ENCODE results near the gene SSBP3.

SSBP3 gene

DNA sequence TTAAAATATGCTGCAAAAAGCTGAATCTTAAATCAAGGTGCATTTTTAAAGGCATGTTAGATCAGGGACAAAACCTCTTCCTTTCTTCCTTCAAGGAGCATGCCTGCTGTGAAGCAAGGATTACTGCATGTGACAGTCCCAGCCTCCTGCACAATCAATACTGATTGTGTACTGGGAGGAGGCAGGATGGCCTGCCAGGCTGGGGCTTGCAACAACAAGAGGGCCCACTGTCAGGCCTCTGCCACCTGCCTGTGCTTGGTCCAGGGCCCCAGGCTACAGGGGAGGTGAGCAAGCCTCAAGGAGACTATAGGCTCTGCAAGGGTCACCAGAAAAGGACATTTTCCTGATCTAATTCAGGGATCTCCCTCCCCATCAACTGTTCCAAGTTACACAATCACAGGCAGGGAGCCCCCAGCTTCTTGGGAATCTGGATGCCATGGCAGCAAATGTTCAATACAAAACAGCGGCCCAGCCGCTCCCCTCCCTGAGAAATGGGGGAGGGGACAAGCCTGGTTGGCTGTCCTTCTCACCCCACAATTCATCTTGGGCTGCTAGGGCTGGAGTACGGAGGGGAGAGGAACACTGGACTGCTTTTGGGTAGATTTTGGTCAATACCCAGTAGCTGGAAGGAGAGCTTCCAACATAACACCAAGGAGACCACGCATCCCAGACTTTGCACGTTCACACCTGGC is 76.7 kb downstream of the SSBP3 start:
- DNase-seq (ENCODE audit: low spot score) = no peak

DNA sequence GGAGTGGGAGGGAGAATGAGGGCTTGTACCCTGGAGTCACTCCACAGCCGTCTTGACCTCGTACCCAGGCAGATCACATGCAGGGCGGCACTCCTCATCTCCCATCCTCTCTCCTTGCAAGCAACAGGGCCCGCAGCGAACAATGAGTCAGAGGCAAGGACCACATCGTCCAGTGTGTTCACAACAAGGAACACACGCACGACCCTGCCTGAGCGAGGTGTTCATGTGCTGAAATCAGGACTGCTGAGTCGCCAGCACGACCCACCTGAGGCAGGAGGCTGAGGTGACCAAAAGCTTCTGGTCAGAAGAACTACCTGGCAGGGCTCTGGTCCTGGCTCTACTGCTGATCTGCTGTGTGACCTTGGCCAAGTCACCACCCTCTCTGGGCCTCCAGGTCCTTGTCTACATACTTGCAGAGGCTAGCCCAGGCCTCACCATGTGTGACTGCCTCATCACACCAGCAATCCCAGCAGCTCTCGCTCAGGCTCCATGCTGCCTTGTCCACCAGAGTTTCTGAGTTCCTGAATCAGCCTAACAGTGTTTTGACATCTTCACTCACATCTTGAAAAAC is 78.0 kb downstream of the SSBP3 start:
- no peak for DNase-seq (ENCODE audit: low spot score)

DNA sequence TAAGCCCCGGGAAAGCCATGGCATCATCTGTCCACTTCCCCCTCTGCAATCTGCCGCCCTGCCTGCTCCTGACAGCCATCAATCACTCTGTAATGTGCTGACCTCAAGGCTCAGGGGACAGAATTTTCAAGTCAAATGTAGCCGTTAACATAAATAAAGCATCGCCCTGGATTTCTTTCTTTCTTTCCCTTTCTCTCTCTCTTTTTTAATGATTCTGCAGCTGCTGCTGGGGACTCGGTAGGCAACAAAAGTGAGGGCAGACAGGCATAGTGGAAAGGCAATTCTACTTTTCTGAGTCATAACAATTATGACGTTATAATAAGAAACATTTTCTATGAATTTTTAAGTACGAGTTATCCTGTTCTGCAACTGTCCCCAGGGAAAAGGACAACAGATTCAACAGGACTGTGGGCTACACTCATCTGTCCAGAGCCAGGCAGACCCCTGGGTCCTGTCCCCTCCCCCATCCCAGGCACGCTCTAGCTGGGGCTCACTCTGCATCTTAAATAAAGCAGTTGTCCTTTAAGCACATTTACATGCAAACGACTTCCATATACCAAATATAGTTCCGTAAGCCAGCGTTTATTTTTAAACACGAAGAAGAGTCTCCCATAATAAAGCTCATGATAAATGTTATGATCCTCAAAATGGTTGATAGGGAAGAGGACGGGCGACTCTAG is 78.7 kb downstream of the SSBP3 start:
- no peak for DNase-seq (ENCODE audit: low spot score)

DNA sequence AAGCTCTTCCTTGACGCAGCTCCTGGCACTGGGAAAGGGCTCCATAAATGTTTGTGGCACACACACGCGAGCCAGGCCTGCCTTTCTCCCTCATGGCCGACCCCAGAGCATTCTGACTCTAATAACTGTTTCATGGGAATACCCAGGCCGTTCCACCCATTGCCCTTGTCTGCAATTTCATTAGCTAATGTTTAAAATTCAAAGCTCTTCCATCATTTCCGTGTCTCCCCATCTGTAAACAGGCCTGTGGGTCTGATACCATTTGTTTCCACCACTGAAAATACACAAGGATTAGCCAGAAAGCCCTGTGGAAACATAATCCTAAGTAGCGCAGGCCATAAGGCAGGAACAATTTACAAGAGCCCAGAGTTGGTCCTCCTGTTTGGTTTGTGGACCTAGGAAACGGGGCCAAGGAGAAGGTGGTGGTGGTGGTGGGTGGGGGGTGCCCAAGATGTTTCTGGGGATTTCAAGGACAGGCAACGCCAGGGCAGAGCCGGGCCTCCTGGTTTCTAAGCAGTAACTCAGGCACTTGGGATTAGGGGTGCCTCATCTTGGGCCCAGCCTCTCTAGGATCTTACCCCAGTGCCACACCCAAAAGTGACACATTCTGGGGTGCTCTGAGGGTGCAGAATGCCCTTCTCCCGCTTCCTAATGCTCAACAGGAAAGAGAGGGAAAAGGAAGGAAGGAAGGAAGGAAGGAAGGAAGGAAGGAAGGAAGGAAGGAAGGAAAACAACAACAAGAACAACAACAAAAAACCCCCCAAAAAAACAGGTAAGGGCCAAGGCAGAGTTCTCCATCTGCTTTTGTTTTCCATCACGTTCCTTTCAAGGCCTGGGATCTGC is 79.4 kb downstream of the SSBP3 start:
- no peak for DNase-seq (ENCODE audit: low spot score)

DNA sequence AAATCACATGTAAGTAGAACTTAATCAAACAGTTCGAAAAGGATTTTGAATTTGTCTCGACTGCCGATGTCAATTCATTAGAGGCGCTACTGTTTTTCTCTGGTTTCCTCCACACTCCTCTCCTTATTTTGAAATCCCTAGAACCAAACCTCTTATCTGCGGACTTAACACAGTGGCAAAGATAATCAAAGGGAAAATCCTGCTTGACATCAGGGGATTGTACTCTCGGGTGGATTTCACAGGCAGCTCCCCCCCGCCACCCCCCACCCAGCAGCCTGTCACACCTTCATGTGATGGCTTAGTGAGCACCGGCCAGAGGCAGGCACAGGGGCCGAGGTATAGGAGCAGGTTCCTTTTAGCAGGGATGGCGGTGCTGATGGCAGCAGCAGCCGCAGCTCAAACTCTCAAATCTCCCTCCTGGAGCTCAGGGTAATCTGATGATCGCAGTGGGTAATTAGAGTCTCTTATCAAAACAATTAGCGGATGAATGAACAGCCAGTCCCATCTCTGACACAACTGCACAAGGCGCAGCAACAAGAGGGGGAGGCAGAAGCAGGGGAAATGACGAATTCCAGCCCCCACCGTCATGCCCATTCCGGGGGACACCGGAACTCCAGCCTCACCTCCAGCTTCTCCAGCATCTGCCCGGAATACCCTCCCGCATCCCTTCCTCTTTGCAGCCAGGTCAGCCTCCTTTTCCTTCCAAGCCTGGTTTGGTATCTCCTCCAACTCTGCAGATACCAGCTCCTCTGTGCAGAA is 80.3 kb downstream of the SSBP3 start:
- DNase-seq (ENCODE audit: low spot score) = no peak

DNA sequence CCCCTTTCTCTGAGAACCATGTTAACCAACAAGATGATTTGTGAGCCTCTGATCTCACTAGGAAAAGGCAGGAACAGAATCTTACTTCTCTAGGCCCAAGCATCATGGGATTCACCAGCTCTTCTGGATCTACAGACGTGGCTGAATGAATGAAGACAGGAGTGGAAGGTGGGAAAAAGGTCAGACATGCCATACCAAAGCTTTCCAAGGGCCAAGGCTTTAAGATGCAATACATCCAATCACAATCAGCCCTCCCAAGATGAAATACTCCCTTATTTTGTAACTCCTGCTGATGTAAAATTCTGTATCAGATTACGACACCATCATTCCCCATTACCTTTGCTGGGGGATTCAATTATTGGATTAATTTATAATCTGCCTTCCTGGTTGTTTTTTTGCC is 80.9 kb downstream of the SSBP3 start:
- DNase-seq (ENCODE audit: low spot score) = no peak

DNA sequence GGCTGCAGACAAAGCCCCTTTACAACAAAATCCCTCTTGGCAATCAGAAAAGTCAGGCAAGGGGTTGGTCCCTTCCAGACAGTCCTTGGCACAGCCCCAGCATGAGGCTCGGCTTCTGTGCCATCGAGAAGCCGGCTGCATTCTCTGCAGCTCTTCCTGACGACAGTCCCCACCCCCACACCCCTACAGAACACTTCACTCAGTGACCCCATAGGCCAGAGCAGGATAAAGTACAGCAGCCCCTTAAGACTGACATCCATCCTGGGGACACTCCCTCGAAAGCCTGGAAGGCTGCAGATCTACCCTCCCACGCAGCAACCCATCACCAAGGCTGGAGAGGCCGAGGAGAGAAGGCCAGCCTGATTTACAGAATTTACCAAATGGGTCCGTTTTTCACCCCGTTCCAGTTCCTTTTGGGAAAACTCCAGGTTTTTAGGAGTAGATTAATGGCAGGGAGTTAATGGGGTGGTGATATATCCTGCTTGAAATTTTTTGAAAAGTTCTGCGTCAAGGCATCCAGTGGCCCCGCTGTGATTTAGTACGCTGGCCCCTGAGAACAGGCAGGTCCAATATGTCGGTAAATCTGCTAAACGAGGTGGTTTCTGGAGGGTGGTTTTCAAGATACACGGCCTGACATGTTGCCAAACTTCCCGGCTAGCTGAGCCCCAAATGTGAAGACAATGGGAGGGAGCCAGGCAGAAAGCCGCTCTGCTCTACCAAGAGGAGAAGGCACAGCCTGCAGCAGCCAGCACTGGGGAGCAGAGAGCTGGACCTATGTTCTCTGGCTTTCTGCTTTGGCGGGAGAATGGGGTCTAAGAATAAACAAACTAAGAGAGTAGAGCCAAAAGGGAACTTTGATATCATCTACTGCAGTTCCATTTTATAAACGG is 81.7 kb downstream of the SSBP3 start:
- no peak for DNase-seq (ENCODE audit: low spot score)

DNA sequence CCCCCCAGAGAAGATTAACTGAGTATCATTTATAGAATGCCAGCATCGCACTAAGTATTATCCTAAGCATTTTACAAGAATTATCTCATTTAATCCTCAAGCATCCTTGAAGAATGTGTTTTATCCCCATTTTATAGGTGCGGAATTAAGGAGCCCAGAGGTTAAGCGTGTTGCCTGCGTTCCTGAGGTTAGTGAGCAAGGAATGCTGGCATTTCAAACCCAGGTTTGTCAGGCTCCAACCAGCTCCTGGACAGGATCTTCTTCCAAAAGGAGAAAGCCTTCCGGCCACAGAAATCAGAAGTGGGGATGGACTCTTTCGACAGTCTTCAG is 82.3 kb downstream of the SSBP3 start:
- DNase-seq (ENCODE audit: low spot score) = no peak

DNA sequence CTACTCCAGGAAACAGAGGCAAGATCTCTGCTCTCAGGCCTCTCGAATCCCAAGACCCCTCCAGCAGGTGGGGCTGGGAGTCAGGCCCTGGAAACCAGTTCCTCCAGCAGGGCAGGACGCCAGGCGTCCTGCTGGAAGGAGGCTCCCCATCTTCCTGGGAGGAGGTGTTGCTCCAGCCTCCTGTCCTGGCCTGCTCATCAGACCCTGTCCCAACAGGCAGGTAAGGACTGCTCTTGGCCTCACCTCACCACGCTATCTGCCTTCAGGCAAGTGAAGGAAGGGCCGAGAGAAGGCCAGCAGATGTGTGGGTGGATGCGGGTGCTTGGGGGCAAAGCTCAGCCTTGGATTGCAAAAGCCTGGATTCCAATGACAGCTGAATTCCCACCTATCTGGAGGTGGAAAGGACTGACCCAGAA is 82.9 kb downstream of the SSBP3 start:
- DNase-seq (ENCODE audit: low spot score) = no peak

DNA sequence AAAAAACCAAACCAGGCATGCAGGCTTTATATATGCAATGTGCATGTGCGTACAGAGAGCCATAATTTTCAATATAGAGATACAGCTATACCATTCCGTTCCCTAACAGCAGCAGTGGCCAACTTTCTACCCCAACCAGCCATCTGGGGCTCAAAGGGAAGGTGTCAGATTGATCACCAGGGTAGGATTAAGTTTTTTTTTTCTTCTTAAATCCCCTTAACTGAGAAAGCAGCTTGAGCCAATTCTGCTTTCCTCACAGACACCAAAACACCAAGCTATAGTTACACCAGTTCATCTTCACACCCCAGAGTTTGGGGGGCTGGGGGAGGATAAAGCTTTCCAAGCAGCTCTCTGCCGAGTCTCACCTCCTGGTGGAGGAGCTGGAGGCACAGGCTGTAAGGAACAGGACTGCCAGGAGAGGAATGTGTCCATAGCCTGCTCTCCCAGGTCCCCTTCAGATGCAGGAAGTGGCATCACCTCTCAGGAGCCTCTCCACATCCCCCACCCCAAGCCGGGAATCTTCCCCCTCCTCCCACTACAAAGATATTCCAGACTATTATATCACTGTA is 87.9 kb downstream of the SSBP3 start:
- no peak for DNase-seq (ENCODE audit: low spot score)

DNA sequence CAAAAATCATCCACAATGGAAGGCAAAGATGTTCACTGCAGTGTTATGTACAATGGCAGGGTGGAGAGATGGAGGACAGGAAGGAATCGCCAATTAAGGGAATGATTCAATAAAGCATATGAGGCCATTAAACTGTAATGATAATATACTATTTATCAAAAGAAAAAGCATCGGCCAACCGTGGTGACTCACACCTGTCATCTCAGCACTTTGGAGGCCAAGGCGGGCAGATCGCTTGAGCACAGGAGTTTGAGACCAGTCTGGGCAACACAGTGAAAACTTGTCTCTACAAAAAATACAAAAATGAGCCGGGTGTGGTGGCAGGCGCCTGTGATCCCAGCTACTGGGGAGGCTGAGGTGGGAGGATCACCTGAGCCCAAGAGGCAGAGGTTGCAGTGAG is 89.1 kb downstream of the SSBP3 start:
- DNase-seq (ENCODE audit: low spot score) = no peak

DNA sequence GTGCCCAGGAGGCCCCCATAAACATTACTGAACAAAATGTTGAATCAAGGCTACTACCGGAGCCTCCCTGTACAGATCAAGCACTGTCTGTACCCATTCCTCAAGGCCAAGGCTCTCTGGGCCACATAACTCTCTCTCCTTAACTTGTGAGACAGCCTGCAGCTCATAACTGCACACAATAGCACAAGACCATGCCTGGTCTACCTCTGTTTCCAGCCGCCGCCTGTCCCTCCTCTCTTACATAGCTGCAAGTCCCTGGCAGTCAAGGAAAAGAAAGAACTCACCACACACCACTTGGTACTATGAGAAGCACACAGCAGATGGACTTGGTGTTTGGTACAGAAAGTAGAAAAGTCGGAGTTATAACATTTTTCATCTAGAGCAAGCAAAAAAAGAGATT is 91.1 kb downstream of the SSBP3 start:
- no peak for DNase-seq (ENCODE audit: low spot score)

DNA sequence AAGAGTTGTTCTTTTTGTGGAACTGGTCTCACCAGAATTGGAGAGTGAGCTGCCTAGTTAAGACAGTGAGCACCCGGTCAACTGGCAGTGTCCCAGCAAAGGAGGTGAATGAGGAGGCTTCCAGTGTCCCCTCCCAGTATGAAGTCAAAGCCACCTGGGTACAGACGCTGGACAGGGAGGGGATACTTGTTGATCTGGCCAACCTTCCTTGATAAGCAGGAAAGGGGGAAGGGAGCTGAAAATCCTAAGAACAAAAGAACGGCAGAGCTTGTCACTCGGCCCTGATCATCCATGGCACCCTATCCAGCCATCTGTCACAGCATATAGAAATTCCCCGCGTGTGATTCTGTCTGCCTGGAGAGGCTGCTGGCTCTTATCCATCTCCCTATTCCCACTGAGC is 91.5 kb downstream of the SSBP3 start:
- DNase-seq (ENCODE audit: low spot score) = no peak

DNA sequence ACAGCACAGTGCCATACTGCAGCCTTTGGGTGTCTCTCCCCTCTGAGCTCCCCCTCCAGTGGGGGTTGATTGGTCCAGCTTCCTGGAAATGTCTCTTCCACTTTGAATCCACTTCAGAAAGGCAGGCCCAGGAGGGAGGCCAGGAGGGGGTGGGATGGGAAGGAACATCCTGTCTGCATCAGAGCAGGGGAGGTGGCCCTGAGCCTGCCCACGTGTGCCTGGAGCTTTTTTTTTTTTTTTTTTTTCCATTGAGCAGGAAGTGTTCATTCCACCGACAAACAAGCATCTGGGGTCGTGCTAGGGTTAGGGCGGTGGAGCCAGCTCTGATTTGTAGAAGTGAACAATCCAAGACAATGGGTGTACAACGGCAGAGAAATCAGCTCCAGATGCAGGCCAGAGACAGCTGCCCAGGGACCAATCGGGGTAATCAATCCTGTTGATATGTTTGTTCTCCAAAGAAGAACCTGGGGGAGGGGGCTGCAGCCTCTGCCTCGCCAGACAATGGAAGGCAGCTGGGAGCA is 93.3 kb downstream of the SSBP3 start:
- no peak for DNase-seq (ENCODE audit: low spot score)

DNA sequence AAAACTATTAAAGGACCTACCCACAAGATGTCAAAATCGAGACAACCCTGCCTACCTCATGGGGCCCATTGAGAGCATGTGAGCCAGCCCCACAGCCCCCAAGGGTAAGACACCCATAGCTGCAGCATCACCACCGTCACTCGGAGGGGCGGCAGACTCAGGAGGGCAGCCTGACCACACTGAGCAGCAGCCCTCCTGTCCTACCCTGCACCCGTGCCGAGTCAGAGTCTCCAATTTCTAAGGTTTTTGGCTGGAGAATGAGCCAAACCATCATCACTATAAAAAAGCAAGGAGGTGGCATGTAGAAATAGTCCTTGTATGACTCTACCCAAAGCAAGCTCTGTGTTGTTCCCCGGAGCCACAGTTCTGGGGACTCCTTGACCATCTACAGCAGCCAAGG is 94.7 kb downstream of the SSBP3 start:
- no peak for DNase-seq (ENCODE audit: low spot score)

DNA sequence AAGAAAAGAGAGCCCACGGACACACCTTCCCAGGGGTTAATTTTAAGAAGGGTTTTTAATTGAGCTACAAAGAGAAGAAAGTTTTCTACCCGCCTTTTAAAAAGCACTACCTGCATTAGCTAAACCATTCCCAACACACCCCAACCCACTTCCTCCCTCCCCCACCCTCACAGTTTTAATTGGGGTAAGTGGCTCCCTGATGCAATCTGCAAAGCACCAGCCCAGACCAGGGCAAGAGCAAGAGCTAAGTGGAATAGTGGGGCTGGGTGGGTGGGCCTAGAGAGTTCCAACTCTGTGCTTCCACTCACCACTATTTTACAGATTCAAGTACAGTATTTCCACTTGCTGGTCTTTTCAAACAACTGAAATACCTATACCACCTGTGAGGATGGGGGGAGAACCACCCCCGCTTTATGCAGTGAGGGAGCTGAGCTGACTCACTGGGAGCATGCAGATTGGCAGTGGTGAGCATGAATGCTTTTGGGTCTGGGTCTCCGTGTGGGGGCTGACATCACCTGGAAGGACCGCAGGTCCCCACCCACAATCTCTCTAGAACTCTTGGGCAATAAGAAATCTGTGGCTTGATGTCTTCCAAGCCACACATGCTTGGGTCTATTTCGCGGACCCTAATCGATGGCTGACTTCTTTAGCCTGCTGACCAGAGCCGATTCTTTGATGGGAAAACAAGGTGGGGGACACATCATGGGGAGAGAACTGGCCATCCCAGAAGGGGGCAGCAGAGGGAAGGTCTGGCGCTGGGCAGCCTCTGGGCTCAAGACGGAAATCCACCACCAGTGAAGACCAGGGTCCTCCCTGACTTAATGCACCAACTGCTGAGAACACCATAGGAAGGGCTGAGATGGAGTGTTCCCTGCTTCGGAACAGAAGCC is 95.5 kb downstream of the SSBP3 start:
- DNase-seq (ENCODE audit: low spot score) = no peak

DNA sequence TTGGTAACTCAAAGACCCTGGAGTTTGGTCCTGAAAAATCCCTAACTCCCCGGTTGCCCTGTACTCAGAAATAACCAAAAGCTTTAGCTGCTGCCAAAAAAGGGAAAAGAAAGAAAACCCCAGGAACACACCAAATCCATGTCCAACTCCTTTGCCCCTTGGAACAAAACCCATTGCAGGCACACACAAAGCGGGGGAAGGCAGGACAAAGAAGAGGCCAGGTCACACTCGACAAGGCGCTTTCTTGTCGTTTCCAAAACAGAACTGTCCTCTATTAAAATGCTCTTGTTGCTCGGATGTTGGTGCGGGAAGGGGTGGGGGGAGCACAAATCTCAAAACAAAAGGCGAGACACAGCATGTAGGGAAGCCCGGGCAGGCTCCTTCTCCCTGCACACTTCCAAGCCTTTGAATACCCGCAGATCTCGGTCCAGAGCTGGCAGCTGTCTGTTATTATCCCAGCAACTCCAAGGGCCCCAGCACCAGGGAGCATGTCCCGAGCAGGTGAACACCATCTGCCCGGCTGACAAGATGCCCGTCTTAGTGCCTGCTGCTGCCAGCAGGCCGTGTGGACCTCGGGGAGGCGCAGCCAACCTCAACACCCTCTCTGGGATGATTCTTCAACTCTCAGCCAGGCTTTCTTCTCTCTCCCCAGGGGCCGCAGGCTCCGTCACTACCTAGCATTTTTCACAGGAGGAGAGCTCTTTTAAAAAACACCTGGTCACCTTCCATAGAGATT is 96.4 kb downstream of the SSBP3 start:
- no peak for DNase-seq (ENCODE audit: low spot score)

DNA sequence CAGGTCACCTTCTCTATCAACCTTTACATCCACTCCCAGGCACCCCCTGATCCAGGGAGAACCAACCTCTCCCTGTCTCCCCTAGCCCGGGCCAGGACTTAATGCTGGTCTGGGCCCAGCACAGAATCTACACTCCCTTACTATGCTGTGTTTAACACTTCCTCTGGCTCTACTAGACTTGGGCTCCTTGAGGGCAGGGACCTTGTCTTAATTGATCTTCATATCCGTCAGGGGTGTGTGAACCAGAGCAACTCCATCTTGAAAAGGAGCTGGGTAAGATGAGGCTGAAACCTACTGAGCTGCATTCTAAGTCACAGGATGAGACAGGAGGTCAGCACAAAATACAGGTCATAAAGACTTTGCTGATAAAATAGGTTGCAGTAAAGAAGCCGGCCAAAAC is 98.9 kb downstream of the SSBP3 start:
- no peak for DNase-seq (ENCODE audit: low spot score)
